ENCODE data around the gene ZNFX1. TPM values are rescaled to one million over a fixed set of nuclear protein-coding genes. Genes with fewer than 3 reads are reported as not detected.

Gene ZNFX1
- total and polyA plus RNA-seq, 9 of the 15 experiments (the other 6 are each of a cell fraction or from before 2014, with no cell fraction given): 3.8 to 13.8 (median 10.3) TPM

DNA sequence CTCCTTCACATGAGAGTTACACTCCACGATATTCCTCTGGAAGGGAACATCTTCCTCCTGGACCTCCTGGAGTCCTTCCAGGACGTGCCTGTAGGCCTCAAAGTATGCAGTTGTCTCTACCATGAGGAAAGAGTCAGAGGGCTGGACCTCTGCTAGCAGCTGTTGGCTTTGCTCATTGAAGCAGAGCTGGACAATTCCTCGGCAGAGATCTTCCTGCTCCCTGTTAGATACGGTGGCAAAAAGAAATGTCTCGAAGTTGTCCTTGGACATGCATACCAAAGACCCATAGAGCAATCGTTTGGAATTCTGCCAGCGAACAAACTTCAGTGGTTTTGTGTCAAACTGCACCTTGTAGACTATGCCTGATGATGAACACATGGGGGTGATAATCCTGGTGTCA, 7.7 kb downstream of the ZNFX1 start:
- in situ Hi-C loops (cut with MboI): no loop called here
- intact Hi-C loops (cut with micrococcal nuclease): no loop called here
- peak overlapping the region; percentile 43 for H3K4me2 ChIP-seq (ENCODE audit: insufficient read depth, low read length)
- BruUV-seq (replicated peaks): TSS peak; percentile 19
- CTCF ChIA-PET (ENCODE audit: low intra/inter-chr PET ratio): no interaction called here
- peak overlapping the region in 1 of 2 experiments; percentile 19; a peak in 2 of 4 replicates for H3K9ac ChIP-seq (ENCODE audit: insufficient read depth in 1 of 2, low read depth in 2 of 2, low read length in 2 of 2)
- POLR2A ChIA-PET: interaction anchor here (0.7 to 1.2 kb wide), 2 partner anchors 17 to 299 kb away, joined by 3 to 4 read pairs; no protein-coding TSS in a partner anchor
- H3K9me1 ChIP-seq (ENCODE audit: control insufficient read depth, insufficient read depth, low read length): peaks cover 4% of the 10 kb centered on the region
- WGBS (ENCODE audit: insufficient coverage, low coverage, missing lambda C conversion rate): 66% methylated on average over 7 of the region's 7 CpGs
- H3K9me3 ChIP-seq (replicated peaks; ENCODE audit: control insufficient read depth, insufficient read depth, low read depth, low read length): no peaks in the 10 kb centered on the region
- H4K20me1 ChIP-seq (replicated peaks; ENCODE audit: control insufficient read depth, insufficient read depth, low read length): peaks cover 12% of the 10 kb centered on the region; the same call in 1 of the 2 replicates
- no peaks in the 10 kb centered on the region for H3K27me3 ChIP-seq (ENCODE audit: control insufficient read depth in 2 of 2, insufficient read depth in 2 of 2, low read length in 2 of 2)
- FAIRE-seq (no peak), DNase-seq (ENCODE audit: extremely low read depth in 1 of 4, low spot score in 3 of 4) (no peak), ATAC-seq (peak; percentile 36)
- no peak overlapping the region for H3K4me3 ChIP-seq
- peaks cover 0 to 8% of the 10 kb centered on the region in 2 experiments; a peak in 2 of 5 replicates for H3K4me1 ChIP-seq (replicated peaks in 1 of 2; ENCODE audit: control insufficient read depth in 2 of 2, insufficient read depth in 2 of 2, low read length in 2 of 2)
- H2AFZ ChIP-seq (ENCODE audit: low read depth, low read length): no peak overlapping the region
- H3K36me3 ChIP-seq (ENCODE audit: control insufficient read depth, insufficient read depth, low read length): peaks cover 73% of the 10 kb centered on the region
- peak overlapping the region; percentile 16; the same call in 1 of the 3 replicates for H3K27ac ChIP-seq (ENCODE audit: extremely low read depth, low read depth, low read length)
- TF ChIP-seq NRF1 (conservative IDR thresholded peaks at IDR 0.05 in 1 of 2, IDR thresholded peaks at IDR 0.05 in 1 of 2) (no peak), NFIC (IDR thresholded peaks at IDR 0.05) (peak; percentile 72), MEF2D (tag; conservative IDR thresholded peaks at IDR 0.05; ENCODE audit: low read depth) (no peak)
- H3K79me2 ChIP-seq (ENCODE audit: control insufficient read depth, insufficient read depth, low read length): peaks cover 70% of the 10 kb centered on the region

DNA sequence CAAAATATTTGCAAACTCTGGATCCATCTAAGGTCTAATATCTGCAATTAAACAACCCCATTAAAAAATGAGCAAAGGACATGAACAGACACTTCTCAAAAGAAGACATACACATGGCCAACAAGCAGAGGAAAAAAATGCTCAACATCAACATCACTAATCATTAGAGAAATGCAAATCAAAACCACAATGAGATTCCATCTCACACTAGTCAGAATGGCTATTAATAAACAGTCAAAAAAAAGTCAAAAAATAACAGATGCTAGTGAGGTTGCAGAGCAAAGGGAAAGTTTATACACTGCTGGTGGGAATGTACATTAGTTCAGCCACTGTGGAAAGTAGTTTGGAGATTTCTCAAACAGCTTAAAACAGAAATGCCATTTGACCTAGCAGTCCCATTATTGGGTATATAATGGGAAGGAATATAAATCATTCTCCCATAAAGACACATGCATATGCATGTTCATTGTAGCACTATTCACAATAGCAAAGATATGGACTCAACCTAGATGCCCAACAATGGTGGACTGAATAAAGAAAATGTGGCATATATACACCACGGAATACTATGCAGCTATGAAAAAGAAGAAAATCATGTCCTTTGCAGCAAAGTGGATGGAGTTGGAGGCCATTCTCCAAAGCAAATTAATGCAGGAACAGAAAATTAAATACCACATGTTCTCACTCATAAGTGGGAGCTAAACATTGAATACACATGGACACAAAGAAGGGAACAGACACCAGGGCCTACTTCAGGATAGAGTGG, 9.1 kb downstream of the ZNFX1 start:
- in situ Hi-C loops (cut with MboI): no loop called here
- POLR2A ChIA-PET: interaction anchor here (0.7 to 3.2 kb wide), 2 partner anchors 10 to 583 kb away, joined by 3 to 23 read pairs; partner anchors contain the start of gene ZNFX1

More for the DNA sequence above, 9.1 kb downstream of the ZNFX1 start:
- Histone ChIP-seq H3K4me2 (ENCODE audit: insufficient read depth, low read length) (peak overlapping the region; percentile 16; the same call in 1 of the 2 replicates), H3K9me3 (replicated peaks; ENCODE audit: control insufficient read depth, insufficient read depth, low read depth, low read length) (no peaks in the 10 kb centered on the region), H3K27ac (ENCODE audit: extremely low read depth, low read depth, low read length) (no peak overlapping the region), H3K4me3 (no peak overlapping the region), H3K36me3 (ENCODE audit: control insufficient read depth, insufficient read depth, low read length) (peaks cover 77% of the 10 kb centered on the region), H2AFZ (ENCODE audit: low read depth, low read length) (no peak overlapping the region), H4K20me1 (replicated peaks; ENCODE audit: control insufficient read depth, insufficient read depth, low read length) (peaks cover 12% of the 10 kb centered on the region; the same call in 1 of the 2 replicates), H3K27me3 (ENCODE audit: control insufficient read depth in 2 of 2, insufficient read depth in 2 of 2, low read length in 2 of 2) (no peaks in the 10 kb centered on the region), H3K4me1 (replicated peaks in 1 of 2; ENCODE audit: control insufficient read depth in 2 of 2, insufficient read depth in 2 of 2, low read length in 2 of 2) (peaks cover 0 to 8% of the 10 kb centered on the region in 2 experiments; a peak in 2 of 5 replicates), H3K9me1 (ENCODE audit: control insufficient read depth, insufficient read depth, low read length) (peaks cover 4% of the 10 kb centered on the region), H3K9ac (ENCODE audit: insufficient read depth in 1 of 2, low read depth in 2 of 2, low read length in 2 of 2) (no peak overlapping the region), H3K79me2 (ENCODE audit: control insufficient read depth, insufficient read depth, low read length) (peaks cover 64% of the 10 kb centered on the region)
- no peak for DNase-seq (ENCODE audit: extremely low read depth in 1 of 4, low spot score in 3 of 4)
- CTCF ChIA-PET (ENCODE audit: low intra/inter-chr PET ratio): no interaction called here
- FAIRE-seq: no peak
- intact Hi-C loops (cut with micrococcal nuclease): no loop called here
- ATAC-seq: no peak
- BruUV-seq (replicated peaks): no TSS peak
- 85% methylated on average over 1 of the region's 1 CpG for WGBS (ENCODE audit: insufficient coverage, low coverage, missing lambda C conversion rate)
- TF ChIP-seq ADNP (tag; IDR thresholded peaks at IDR 0.05) (0 out of 2 replicates have a peak, but pooled peaks have one; percentile 36), TAF1 (IDR thresholded peaks at IDR 0.05; ENCODE audit: control insufficient read depth, extremely low read depth, insufficient read depth, low read length, severe bottlenecking) (no peak), SMARCA5 (IDR thresholded peaks at IDR 0.05) (no peak), ZNF146 (CRISPR knock-in tag; IDR thresholded peaks at IDR 0.05; ENCODE audit: unreplicated experiment) (peak; percentile 94), KDM1A (IDR thresholded peaks at IDR 0.05) (peak in 1 of 2 experiments; percentile 35; a peak in 1 of 4 replicates), L3MBTL2 (IDR thresholded peaks at IDR 0.05) (no peak), RBM25 (IDR thresholded peaks at IDR 0.05; ENCODE audit: low read depth, low read length, severe bottlenecking) (peak; percentile 75)
- TF ChIP-seq, protein P1, sequence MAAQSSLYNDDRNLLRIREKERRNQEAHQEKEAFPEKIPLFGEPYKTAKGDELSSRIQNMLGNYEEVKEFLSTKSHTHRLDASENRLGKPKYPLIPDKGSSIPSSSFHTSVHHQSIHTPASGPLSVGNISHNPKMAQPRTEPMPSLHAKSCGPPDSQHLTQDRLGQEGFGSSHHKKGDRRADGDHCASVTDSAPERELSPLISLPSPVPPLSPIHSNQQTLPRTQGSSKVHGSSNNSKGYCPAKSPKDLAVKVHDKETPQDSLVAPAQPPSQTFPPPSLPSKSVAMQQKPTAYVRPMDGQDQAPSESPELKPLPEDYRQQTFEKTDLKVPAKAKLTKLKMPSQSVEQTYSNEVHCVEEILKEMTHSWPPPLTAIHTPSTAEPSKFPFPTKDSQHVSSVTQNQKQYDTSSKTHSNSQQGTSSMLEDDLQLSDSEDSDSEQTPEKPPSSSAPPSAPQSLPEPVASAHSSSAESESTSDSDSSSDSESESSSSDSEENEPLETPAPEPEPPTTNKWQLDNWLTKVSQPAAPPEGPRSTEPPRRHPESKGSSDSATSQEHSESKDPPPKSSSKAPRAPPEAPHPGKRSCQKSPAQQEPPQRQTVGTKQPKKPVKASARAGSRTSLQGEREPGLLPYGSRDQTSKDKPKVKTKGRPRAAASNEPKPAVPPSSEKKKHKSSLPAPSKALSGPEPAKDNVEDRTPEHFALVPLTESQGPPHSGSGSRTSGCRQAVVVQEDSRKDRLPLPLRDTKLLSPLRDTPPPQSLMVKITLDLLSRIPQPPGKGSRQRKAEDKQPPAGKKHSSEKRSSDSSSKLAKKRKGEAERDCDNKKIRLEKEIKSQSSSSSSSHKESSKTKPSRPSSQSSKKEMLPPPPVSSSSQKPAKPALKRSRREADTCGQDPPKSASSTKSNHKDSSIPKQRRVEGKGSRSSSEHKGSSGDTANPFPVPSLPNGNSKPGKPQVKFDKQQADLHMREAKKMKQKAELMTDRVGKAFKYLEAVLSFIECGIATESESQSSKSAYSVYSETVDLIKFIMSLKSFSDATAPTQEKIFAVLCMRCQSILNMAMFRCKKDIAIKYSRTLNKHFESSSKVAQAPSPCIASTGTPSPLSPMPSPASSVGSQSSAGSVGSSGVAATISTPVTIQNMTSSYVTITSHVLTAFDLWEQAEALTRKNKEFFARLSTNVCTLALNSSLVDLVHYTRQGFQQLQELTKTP (IDR thresholded peaks at IDR 0.05; ENCODE audit: low read depth in 1 of 2, partially characterized antibody in 2 of 2): peak in 1 of 2 experiments; percentile 74
